Suprapubic skin (tissue), 3 donors: Measurements from ENCODE around the gene DSCAML1.

Experiments used
- POLR2A ChIP-seq, 2 donors: fragments of 450-650 bp; IDR thresholded peaks; one replicate each; pipeline ENCODE4 v1.6.1; 2017; ENCODE audit warnings: antibody characterized with exemption in 2 of 2, mild to moderate bottlenecking in 2 of 2, moderate library complexity in 2 of 2
- TF ChIP-seq, protein P1 (sequence below), 2 donors: fragments of 200-600 bp in 1 of 2; fragments of 450-650 bp in 1 of 2; sonication (generic) in 1 of 2; IDR thresholded peaks; one replicate each; pipeline ENCODE4 v1.5.1; 2016 to 2019; ENCODE audit warnings: antibody characterized with exemption in 2 of 2, mild to moderate bottlenecking in 1 of 2, moderate library complexity in 1 of 2

DNA sequence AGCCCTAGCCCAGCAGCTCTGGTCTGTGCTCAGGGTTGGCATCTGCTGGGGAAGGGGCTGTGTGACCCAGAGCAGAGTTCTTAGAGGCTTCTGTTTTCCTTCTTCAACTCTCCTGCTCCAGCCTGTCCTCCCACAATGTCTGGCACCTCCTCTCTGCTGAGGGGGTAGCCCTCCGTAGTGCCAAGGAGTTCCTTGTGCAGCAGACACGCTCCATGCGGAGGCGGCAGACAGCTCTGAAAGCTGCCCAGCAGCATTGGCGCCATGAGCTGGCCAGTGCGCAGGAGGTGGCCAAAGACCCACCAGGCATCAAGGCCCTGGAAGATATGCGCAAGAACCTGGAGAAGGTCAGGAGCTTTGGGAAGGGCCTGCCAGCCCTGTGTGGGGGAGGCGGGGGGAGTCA lies 400.0 kb downstream of the DSCAML1 start:
- no peak for TF ChIP-seq POLR2A (IDR thresholded peaks at IDR 0.05)
- TF ChIP-seq, protein P1, sequence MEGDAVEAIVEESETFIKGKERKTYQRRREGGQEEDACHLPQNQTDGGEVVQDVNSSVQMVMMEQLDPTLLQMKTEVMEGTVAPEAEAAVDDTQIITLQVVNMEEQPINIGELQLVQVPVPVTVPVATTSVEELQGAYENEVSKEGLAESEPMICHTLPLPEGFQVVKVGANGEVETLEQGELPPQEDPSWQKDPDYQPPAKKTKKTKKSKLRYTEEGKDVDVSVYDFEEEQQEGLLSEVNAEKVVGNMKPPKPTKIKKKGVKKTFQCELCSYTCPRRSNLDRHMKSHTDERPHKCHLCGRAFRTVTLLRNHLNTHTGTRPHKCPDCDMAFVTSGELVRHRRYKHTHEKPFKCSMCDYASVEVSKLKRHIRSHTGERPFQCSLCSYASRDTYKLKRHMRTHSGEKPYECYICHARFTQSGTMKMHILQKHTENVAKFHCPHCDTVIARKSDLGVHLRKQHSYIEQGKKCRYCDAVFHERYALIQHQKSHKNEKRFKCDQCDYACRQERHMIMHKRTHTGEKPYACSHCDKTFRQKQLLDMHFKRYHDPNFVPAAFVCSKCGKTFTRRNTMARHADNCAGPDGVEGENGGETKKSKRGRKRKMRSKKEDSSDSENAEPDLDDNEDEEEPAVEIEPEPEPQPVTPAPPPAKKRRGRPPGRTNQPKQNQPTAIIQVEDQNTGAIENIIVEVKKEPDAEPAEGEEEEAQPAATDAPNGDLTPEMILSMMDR (IDR thresholded peaks at IDR 0.05) = no peak
